ENCODE results near the gene SMURF2.

SMURF2 gene

DNA sequence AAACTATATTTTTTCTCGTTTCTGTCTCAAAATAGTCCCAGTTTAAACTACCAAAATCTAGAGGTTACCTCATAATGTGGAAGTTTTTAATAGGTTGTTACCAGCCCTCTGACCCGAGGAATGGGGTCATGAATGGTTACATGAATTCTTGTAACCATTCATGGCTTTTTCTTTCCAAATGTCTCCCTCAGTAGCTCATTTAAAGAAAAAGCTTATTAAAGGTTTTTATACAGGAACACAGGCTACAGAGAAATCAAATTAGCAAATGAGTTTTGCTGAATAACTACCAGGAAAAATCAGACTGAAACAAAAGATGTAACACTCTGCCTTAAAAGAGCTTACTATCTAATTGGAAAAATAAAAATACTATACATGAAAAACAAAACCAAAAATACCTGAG, 63.4 kb downstream of the SMURF2 start:
- Histone ChIP-seq H3K4me3 (ENCODE audit: severe bottlenecking) (no peak overlapping the region), H3K36me3 (ENCODE audit: low read depth) (peaks cover 75% of the 10 kb centered on the region), H3K4me1 (ENCODE audit: insufficient read depth, poor library complexity, severe bottlenecking) (peaks cover 2% of the 10 kb centered on the region), H3K9me3 (ENCODE audit: severe bottlenecking) (no peaks in the 10 kb centered on the region), H3K27me3 (ENCODE audit: insufficient read depth, poor library complexity, severe bottlenecking) (no peaks in the 10 kb centered on the region), H3K27ac (ENCODE audit: poor library complexity, severe bottlenecking) (no peak overlapping the region)
- no peak for DNase-seq (ENCODE audit: low spot score)
- TF ChIP-seq CTCF (IDR thresholded peaks at IDR 0.05; ENCODE audit: poor library complexity, severe bottlenecking), result no peak
- no peak for ATAC-seq (ENCODE audit: low read depth)

GRCh38 chr17:64596988-64597387, 65.1 kb downstream of the SMURF2 start:
- H3K27ac ChIP-seq (ENCODE audit: poor library complexity, severe bottlenecking), result no peak overlapping the region
- no peak for DNase-seq (ENCODE audit: low spot score)
- TF ChIP-seq CTCF (IDR thresholded peaks at IDR 0.05; ENCODE audit: poor library complexity, severe bottlenecking), result no peak
- H3K36me3 ChIP-seq (ENCODE audit: low read depth), result peaks cover 87% of the 10 kb centered on the region
- H3K9me3 ChIP-seq (ENCODE audit: severe bottlenecking), result no peaks in the 10 kb centered on the region
- H3K4me3 ChIP-seq (ENCODE audit: severe bottlenecking), result no peak overlapping the region
- peaks cover 2% of the 10 kb centered on the region for H3K4me1 ChIP-seq (ENCODE audit: insufficient read depth, poor library complexity, severe bottlenecking)
- ATAC-seq (ENCODE audit: low read depth), result no peak
- no peaks in the 10 kb centered on the region for H3K27me3 ChIP-seq (ENCODE audit: insufficient read depth, poor library complexity, severe bottlenecking)

GRCh38 chr17:64596439-64596838, 65.7 kb downstream of the SMURF2 start:
- Histone ChIP-seq H3K36me3 (ENCODE audit: low read depth) (peaks cover 92% of the 10 kb centered on the region), H3K9me3 (ENCODE audit: severe bottlenecking) (no peaks in the 10 kb centered on the region), H3K27me3 (ENCODE audit: insufficient read depth, poor library complexity, severe bottlenecking) (no peaks in the 10 kb centered on the region), H3K27ac (ENCODE audit: poor library complexity, severe bottlenecking) (no peak overlapping the region), H3K4me3 (ENCODE audit: severe bottlenecking) (no peak overlapping the region), H3K4me1 (ENCODE audit: insufficient read depth, poor library complexity, severe bottlenecking) (peaks cover 2% of the 10 kb centered on the region)
- DNase-seq (ENCODE audit: low spot score) (no peak), ATAC-seq (ENCODE audit: low read depth) (no peak)
- no peak for TF ChIP-seq CTCF (IDR thresholded peaks at IDR 0.05; ENCODE audit: poor library complexity, severe bottlenecking)

- Histone ChIP-seq H3K9me3 (ENCODE audit: severe bottlenecking) (no peaks in the 10 kb centered on the region), H3K36me3 (ENCODE audit: low read depth) (peaks cover 95% of the 10 kb centered on the region), H3K27me3 (ENCODE audit: insufficient read depth, poor library complexity, severe bottlenecking) (no peaks in the 10 kb centered on the region), H3K4me1 (ENCODE audit: insufficient read depth, poor library complexity, severe bottlenecking) (no peaks in the 10 kb centered on the region), H3K4me3 (ENCODE audit: severe bottlenecking) (no peak overlapping the region), H3K27ac (ENCODE audit: poor library complexity, severe bottlenecking) (no peak overlapping the region)
- ATAC-seq (ENCODE audit: low read depth) (no peak), DNase-seq (ENCODE audit: low spot score) (no peak)
- no peak for TF ChIP-seq CTCF (IDR thresholded peaks at IDR 0.05; ENCODE audit: poor library complexity, severe bottlenecking)
These were observed 70.2 kb downstream of the SMURF2 start for GRCh38 chr17:64591944-64592343.

DNA sequence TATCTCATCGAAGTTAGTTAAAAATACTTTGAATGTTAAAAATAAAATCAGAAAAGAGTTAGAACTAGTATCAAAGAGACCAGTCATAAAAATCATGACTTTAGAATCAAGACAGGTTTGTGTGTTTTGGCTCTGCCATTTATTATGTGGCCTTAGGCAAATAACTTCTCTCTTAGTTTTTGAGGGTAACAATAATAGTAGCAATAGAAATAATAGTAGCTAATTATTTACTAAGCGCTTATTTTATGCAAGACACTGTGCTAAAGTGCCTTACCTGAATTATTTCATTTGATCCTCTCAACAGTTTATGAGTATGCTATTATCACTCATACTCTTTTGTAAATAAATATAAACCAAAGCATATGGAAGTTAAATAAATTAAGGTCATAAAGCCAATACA, 77.0 kb downstream of the SMURF2 start:
- Histone ChIP-seq H3K27me3 (ENCODE audit: insufficient read depth, poor library complexity, severe bottlenecking) (no peaks in the 10 kb centered on the region), H3K4me3 (ENCODE audit: severe bottlenecking) (no peak overlapping the region), H3K27ac (ENCODE audit: poor library complexity, severe bottlenecking) (no peak overlapping the region), H3K36me3 (ENCODE audit: low read depth) (peaks cover 91% of the 10 kb centered on the region), H3K4me1 (ENCODE audit: insufficient read depth, poor library complexity, severe bottlenecking) (no peaks in the 10 kb centered on the region), H3K9me3 (ENCODE audit: severe bottlenecking) (no peaks in the 10 kb centered on the region)
- no peak for ATAC-seq (ENCODE audit: low read depth)
- DNase-seq (ENCODE audit: low spot score), result no peak
- TF ChIP-seq CTCF (IDR thresholded peaks at IDR 0.05; ENCODE audit: poor library complexity, severe bottlenecking), result no peak

Data from RWPE2 (cell line).